ENCODE measurements around the gene B3GNT7.

B3GNT7 gene

DNA sequence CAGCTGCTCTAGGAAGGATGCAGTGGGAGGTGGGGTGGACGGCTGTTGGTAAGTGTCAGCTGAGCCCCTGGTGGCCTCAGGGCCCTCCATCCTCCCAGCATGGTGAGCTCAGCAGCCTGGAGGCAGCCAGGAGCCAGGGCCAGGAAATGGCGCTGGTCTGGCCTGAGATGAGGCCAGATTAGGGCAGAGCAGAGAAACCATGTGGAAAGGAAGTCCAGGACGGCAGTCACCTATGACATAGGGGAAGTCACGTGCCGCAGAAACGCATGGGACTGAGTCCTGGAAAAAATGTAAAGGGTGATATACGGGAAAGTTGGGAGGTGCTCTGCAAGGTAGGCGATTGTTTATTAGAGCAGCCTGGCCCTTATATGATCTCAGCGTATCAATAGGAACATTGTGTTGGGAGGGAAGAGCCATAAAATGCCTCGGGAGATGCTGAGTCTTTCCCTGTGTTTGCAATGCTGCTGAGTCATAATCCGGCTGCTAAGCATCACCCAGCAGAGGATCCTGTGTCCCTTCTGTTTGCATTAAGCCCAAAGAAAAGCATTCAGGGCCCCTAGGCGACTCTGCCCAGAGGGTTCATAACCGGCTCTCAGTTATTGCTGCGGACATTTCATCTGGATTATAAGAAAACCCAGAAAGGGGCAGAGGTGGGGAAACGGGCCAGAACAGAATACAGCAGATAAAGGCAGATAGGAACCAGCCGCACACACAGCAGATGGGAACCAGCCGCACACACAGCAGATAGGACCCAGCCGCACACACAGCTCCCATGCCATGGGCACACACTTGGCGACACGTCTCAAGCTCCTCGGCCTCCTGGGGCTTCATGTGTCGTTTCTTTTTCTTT, 30.3 kb upstream of the B3GNT7 start:
- H3K4me2 ChIP-seq (ENCODE audit: low read length), result no peak overlapping the region
- H3K9me2 ChIP-seq (replicated peaks; ENCODE audit: control insufficient read depth, low read length), result no peaks in the 10 kb centered on the region
- peaks cover 25% of the 10 kb centered on the region for H3K4me1 ChIP-seq (ENCODE audit: control insufficient read depth, low read length)
- no peaks in the 10 kb centered on the region for H3F3A ChIP-seq (ENCODE audit: control insufficient read depth, insufficient read depth)
- H3K79me2 ChIP-seq (ENCODE audit: control insufficient read depth, low read length), result no peaks in the 10 kb centered on the region
- no peak overlapping the region for H3K4me3 ChIP-seq (ENCODE audit: low read length)
- no peaks in the 10 kb centered on the region for H3K36me3 ChIP-seq (ENCODE audit: control insufficient read depth, low read length)
- H4K20me1 ChIP-seq (ENCODE audit: control insufficient read depth, insufficient read depth, low read depth, low read length), result no peaks in the 10 kb centered on the region
- H3K9me3 ChIP-seq (ENCODE audit: control insufficient read depth, insufficient read depth, low read length), result no peaks in the 10 kb centered on the region
- no peak overlapping the region for H3K27ac ChIP-seq (ENCODE audit: low read depth, low read length)
- no peaks in the 10 kb centered on the region for H3K27me3 ChIP-seq (ENCODE audit: control insufficient read depth, low read length)
- TF ChIP-seq EZH2phosphoT487 (IDR thresholded peaks at IDR 0.05; ENCODE audit: borderline replicate concordance, low read length), result no peak
- TF ChIP-seq, protein P1, sequence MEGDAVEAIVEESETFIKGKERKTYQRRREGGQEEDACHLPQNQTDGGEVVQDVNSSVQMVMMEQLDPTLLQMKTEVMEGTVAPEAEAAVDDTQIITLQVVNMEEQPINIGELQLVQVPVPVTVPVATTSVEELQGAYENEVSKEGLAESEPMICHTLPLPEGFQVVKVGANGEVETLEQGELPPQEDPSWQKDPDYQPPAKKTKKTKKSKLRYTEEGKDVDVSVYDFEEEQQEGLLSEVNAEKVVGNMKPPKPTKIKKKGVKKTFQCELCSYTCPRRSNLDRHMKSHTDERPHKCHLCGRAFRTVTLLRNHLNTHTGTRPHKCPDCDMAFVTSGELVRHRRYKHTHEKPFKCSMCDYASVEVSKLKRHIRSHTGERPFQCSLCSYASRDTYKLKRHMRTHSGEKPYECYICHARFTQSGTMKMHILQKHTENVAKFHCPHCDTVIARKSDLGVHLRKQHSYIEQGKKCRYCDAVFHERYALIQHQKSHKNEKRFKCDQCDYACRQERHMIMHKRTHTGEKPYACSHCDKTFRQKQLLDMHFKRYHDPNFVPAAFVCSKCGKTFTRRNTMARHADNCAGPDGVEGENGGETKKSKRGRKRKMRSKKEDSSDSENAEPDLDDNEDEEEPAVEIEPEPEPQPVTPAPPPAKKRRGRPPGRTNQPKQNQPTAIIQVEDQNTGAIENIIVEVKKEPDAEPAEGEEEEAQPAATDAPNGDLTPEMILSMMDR (IDR thresholded peaks at IDR 0.05; ENCODE audit: low read depth, low read length, poor library complexity, severe bottlenecking), result no peak

DNA sequence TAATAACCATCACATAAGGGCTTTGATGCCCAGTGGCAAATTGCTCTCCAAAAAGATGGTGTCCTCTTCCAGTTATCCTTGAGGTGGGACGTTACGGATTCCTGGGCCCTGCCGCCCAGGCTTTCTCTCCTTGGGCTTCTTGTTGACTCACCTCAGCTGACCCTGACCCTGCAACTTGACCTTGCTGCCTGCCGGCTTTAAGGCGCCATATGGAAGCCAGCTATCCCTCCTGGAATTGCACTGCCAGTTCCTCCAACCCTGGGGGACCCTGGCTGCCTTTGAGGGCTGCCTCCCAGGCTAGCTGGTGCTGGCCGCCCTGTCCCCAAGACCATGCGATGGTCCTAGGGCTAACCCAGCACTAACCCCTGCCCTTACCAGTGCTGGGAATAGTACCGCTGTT, 28.3 kb upstream of the B3GNT7 start:
- no peaks in the 10 kb centered on the region for H3F3A ChIP-seq (ENCODE audit: control insufficient read depth, insufficient read depth)
- H3K4me3 ChIP-seq (ENCODE audit: low read length), result no peak overlapping the region
- no peaks in the 10 kb centered on the region for H3K79me2 ChIP-seq (ENCODE audit: control insufficient read depth, low read length)
- peaks cover 17% of the 10 kb centered on the region for H3K4me1 ChIP-seq (ENCODE audit: control insufficient read depth, low read length)
- H3K36me3 ChIP-seq (ENCODE audit: control insufficient read depth, low read length), result no peaks in the 10 kb centered on the region
- H3K27ac ChIP-seq (ENCODE audit: low read depth, low read length), result no peak overlapping the region
- no peaks in the 10 kb centered on the region for H3K27me3 ChIP-seq (ENCODE audit: control insufficient read depth, low read length)
- H4K20me1 ChIP-seq (ENCODE audit: control insufficient read depth, insufficient read depth, low read depth, low read length), result no peaks in the 10 kb centered on the region
- H3K9me2 ChIP-seq (replicated peaks; ENCODE audit: control insufficient read depth, low read length), result no peaks in the 10 kb centered on the region
- no peak overlapping the region for H3K4me2 ChIP-seq (ENCODE audit: low read length)
- no peaks in the 10 kb centered on the region for H3K9me3 ChIP-seq (ENCODE audit: control insufficient read depth, insufficient read depth, low read length)
- TF ChIP-seq, protein P1 (IDR thresholded peaks at IDR 0.05; ENCODE audit: low read depth, low read length, poor library complexity, severe bottlenecking), result no peak
- TF ChIP-seq EZH2phosphoT487 (IDR thresholded peaks at IDR 0.05; ENCODE audit: borderline replicate concordance, low read length), result no peak

DNA sequence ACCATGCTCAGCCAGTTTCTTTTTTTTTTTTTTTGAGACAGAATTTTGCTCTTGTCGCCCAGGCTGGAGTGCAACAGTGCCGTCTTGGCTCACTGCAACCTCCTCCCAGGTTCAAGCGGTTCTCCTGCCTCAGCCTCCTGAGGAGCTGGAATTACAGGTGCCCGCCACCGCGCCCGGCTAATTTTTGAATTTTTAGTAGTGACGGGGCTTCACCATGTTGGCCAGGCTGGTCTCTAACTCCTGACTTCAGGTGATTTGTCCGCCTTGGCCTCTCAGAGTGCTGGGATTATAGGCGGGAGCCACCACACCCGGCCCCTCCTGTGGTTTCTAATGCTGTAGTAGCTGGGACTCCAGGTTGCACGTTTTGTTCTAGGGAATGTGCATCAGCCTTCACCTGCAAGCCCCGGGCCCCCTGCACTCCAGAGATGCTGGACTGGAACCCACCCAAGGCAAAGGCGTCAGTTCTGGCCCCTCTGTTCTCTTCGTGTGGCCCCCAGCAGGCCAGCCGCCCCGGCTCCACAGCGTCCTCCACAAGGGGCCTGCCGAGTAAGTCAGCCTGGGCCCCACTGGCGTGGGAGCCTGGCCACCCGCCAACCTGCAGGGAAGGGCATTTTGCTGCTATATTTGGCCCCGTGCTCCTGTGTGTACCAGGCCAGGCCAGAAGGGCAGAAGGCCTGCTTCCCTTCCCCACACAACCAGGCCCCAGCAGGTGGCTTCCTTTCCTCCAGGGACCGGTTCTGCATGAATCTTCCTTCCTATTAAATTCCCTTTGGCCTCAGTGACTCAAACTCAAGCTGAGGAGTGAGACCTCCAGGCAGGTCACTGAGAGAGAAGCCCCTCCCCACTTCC, 25.7 kb upstream of the B3GNT7 start:
- Histone ChIP-seq H3K9me2 (replicated peaks; ENCODE audit: control insufficient read depth, low read length) (no peaks in the 10 kb centered on the region), H3K4me3 (ENCODE audit: low read length) (no peak overlapping the region), H3K4me2 (ENCODE audit: low read length) (no peak overlapping the region), H3K9me3 (ENCODE audit: control insufficient read depth, insufficient read depth, low read length) (no peaks in the 10 kb centered on the region), H3K79me2 (ENCODE audit: control insufficient read depth, low read length) (no peaks in the 10 kb centered on the region), H3K36me3 (ENCODE audit: control insufficient read depth, low read length) (no peaks in the 10 kb centered on the region), H3K4me1 (ENCODE audit: control insufficient read depth, low read length) (peaks cover 4% of the 10 kb centered on the region), H4K20me1 (ENCODE audit: control insufficient read depth, insufficient read depth, low read depth, low read length) (no peaks in the 10 kb centered on the region), H3K27me3 (ENCODE audit: control insufficient read depth, low read length) (no peaks in the 10 kb centered on the region), H3K27ac (ENCODE audit: low read depth, low read length) (no peak overlapping the region), H3F3A (ENCODE audit: control insufficient read depth, insufficient read depth) (no peaks in the 10 kb centered on the region)
- TF ChIP-seq, protein P1 (IDR thresholded peaks at IDR 0.05; ENCODE audit: low read depth, low read length, poor library complexity, severe bottlenecking), result no peak
- no peak for TF ChIP-seq EZH2phosphoT487 (IDR thresholded peaks at IDR 0.05; ENCODE audit: borderline replicate concordance, low read length)
